K562 (cell line): ENCODE results near the gene GALK2. TPM values are rescaled to one million over a fixed set of nuclear protein-coding genes. Genes with fewer than 3 reads are reported as not detected.

Experiments
- ATAC-seq: fragments of 200-7000 bp; cut with Tn5 transposase; 3 replicates; pipeline ENCODE4 v1.9.1; 2020; ENCODE audit warnings: moderate library complexity
- BruUV-seq: library from RNA; stranded (reverse); fragments of 400-500 nt; replicated peaks from 2 replicates; lab custom pipeline; 2021; lab: Mats Ljungman, UMichigan
- CTCF ChIA-PET: fragments of 300-600 bp; formaldehyde crosslinking; extraction: SDS; loops from one replicate; lab custom pipeline; 2021; ENCODE audit warnings: low intra/inter-chr PET ratio; lab: Yijun Ruan, JAX
- POLR2A ChIA-PET: fragments of 300-600, 350-650 bp; sonication (Branson Sonifier 250); formaldehyde crosslinking; extraction: SDS; loops from one replicate; lab custom pipeline; 2021; ENCODE audit warnings: antibody characterized with exemption, inconsistent platforms; lab: Yijun Ruan, JAX
- DNase-seq, 4 experiments: peaks; one replicate each; pipeline versions ENCODE4 v3.0.0 to v3.0.0-alpha.2; 2011 to 2018; ENCODE audit warnings: low spot score in 3 of 4, mixed read lengths in 3 of 4; ENCODE audit errors: extremely low read depth in 1 of 4
- FAIRE-seq: peaks from 2 replicates; lab custom pipeline; 2011; peaks lifted over from hg19 to GRCh38; lab: Jason Lieb, UNC
- H2AFZ ChIP-seq: 2 replicates; pipeline ENCODE4 v1.6.0; 2011; ENCODE audit warnings: low read depth, low read length, control low read depth, inconsistent platforms
- H3K27ac ChIP-seq: fragments of 200-600 bp; 3 replicates; pipeline ENCODE4 v1.8.0; 2011; ENCODE audit warnings: low read depth, mild to moderate bottlenecking, control low read depth, inconsistent platforms, low read length, moderate library complexity, mixed read lengths; ENCODE audit errors: extremely low read depth
- H3K27me3 ChIP-seq, 2 experiments: fragments of 300-600 bp in 1 of 2; 2 replicates in 1 of 2; 3 replicates in 1 of 2; pipeline versions ENCODE4 v1.6.0 to v1.8.0; 2011; ENCODE audit warnings: inconsistent platforms in 2 of 2, low read length in 2 of 2, mild to moderate bottlenecking in 1 of 2, mixed read lengths in 1 of 2, moderate library complexity in 1 of 2; ENCODE audit not compliant: control insufficient read depth in 2 of 2, insufficient read depth in 2 of 2
- H3K36me3 ChIP-seq: fragments of 300-600 bp; 3 replicates; pipeline ENCODE4 v1.8.0; 2011; ENCODE audit warnings: mild to moderate bottlenecking, low read length, inconsistent platforms; ENCODE audit not compliant: control insufficient read depth, insufficient read depth
- H3K4me1 ChIP-seq, 2 experiments: fragments of 200-600 bp in 1 of 2; replicated peaks in 1 of 2; 2 replicates in 1 of 2; 3 replicates in 1 of 2; pipeline versions ENCODE4 v1.5.1 to v1.8.0; 2011; ENCODE audit warnings: inconsistent platforms in 2 of 2, low read length in 2 of 2, mild to moderate bottlenecking in 1 of 2, mixed read lengths in 1 of 2, moderate library complexity in 1 of 2; ENCODE audit not compliant: control insufficient read depth in 2 of 2, insufficient read depth in 2 of 2
- H3K4me2 ChIP-seq: 2 replicates; pipeline ENCODE4 v1.6.1; 2011; ENCODE audit warnings: low read length, control low read depth, inconsistent platforms, mixed read lengths; ENCODE audit not compliant: insufficient read depth
- H3K4me3 ChIP-seq: fragments of 200-600 bp; sonication (generic), shearing (Covaris generic); 2 replicates; pipeline ENCODE4 v1.5.1; 2016; ENCODE audit warnings: control low read depth, inconsistent platforms
- H3K79me2 ChIP-seq: fragments of 200-600 bp; 3 replicates; pipeline ENCODE4 v1.8.0; 2011; ENCODE audit warnings: low read length, inconsistent platforms; ENCODE audit not compliant: control insufficient read depth, insufficient read depth
- H3K9ac ChIP-seq, 2 experiments: 2 replicates each; pipeline versions ENCODE4 v1.6.0 to v1.6.1; 2011; ENCODE audit warnings: low read depth in 2 of 2, low read length in 2 of 2, control low read depth in 1 of 2, inconsistent platforms in 1 of 2, mild to moderate bottlenecking in 1 of 2, mixed read lengths in 1 of 2; ENCODE audit not compliant: insufficient read depth in 1 of 2
- H3K9me1 ChIP-seq: one replicate; pipeline ENCODE4 v1.6.0; 2011; ENCODE audit warnings: inconsistent platforms, mild to moderate bottlenecking, low read length, moderate library complexity; ENCODE audit not compliant: control insufficient read depth, insufficient read depth
- H3K9me3 ChIP-seq: replicated peaks from 2 replicates; pipeline ENCODE4 v1.5.1; 2011; ENCODE audit warnings: low read depth, low read length, inconsistent platforms; ENCODE audit not compliant: control insufficient read depth, insufficient read depth
- H4K20me1 ChIP-seq: replicated peaks from 2 replicates; pipeline ENCODE4 v1.6.1; 2011; ENCODE audit warnings: low read length, inconsistent platforms, mixed read lengths; ENCODE audit not compliant: control insufficient read depth, insufficient read depth
- CTBP1 ChIP-seq: fragments of 450-650 bp; IDR thresholded peaks from 2 replicates; pipeline ENCODE4 v1.6.1; 2016; ENCODE audit warnings: borderline replicate concordance
- EZH2 ChIP-seq: IDR thresholded peaks from 2 replicates; pipeline ENCODE4 v1.6.1; 2012; ENCODE audit warnings: low read depth, mild to moderate bottlenecking, inconsistent platforms, low read length, borderline replicate concordance
- GATAD2B ChIP-seq: fragments of 450-650 bp; IDR thresholded peaks from 2 replicates; pipeline ENCODE4 v1.6.1; 2017; ENCODE audit warnings: mild to moderate bottlenecking, borderline replicate concordance
- RFX5 ChIP-seq: IDR thresholded peaks from 2 replicates; pipeline ENCODE4 v1.6.1; 2011; ENCODE audit warnings: low read depth, mild to moderate bottlenecking, improper control_type of control experiment, low read length
- SNIP1 ChIP-seq: fragments of 450-650 bp; IDR thresholded peaks from 2 replicates; pipeline ENCODE4 v1.7.1; 2017; ENCODE audit warnings: low read depth, mild to moderate bottlenecking
- TAF7 ChIP-seq: fragments of 450-650 bp; IDR thresholded peaks from 2 replicates; pipeline ENCODE4 v1.6.1; 2016; ENCODE audit warnings: missing genetic modification characterization, missing compliant biosample characterization
- TRIM24 ChIP-seq, 2 experiments: fragments of 450-650 bp; IDR thresholded peaks; 2 replicates each; pipeline ENCODE4 v1.6.1; 2016
- ZKSCAN1 ChIP-seq: fragments of 150-350 bp; IDR thresholded peaks from 2 replicates; pipeline ENCODE4 v1.6.1; 2016; ENCODE audit warnings: low read depth, low read length
- ZNF217 ChIP-seq: sonication (generic); formaldehyde crosslinking; IDR thresholded peaks from 2 replicates; pipeline ENCODE4 v1.8.0; 2022; ENCODE audit warnings: mild to moderate bottlenecking, missing genetic modification reagents
- ZNF77 ChIP-seq: fragments of 250-450 bp; sonication (Bioruptor Pico); IDR thresholded peaks from 2 replicates; pipeline ENCODE4 v1.5.0; 2020
- ZNF830 ChIP-seq: fragments of 250-450 bp; sonication (Bioruptor Pico); IDR thresholded peaks from 2 replicates; pipeline ENCODE4 v1.5.0; 2021; ENCODE audit warnings: mild to moderate bottlenecking
- WGBS: fragments of 100-300 bp; shearing (Covaris generic); methylation state at CpG from one replicate; pipeline ENCODE4 v1.1.6; 2016; ENCODE audit warnings: low coverage, mixed read lengths; ENCODE audit not compliant: insufficient coverage; ENCODE audit errors: missing lambda C conversion rate; 5-methylcytosine and 5-hydroxymethylcytosine counted together
- in situ Hi-C: fragments of 300-500 bp; cut with MboI; formaldehyde crosslinking; loops from 4 replicates; pipeline ENCODE4 v1.15.0; 2018; ENCODE audit warnings: inconsistent platforms, mixed read lengths
- intact Hi-C: fragments of 100-400 bp; cut with micrococcal nuclease; formaldehyde crosslinking; loops from 2 replicates; pipeline ENCODE4 v1.14.2; 2022
- polyA plus RNA-seq, 8 experiments: library from polyadenylated mRNA; depleted of rRNA in 4 of 8; stranded (reverse) in 5 of 8; unstranded in 3 of 8; fragments of >200 nt; fragmentation: Nextera tagmentation in 2 of 8; fragmentation: Illumina TruSeq in 1 of 8; extraction: Ambion mirVana in 2 of 8; extraction: Trizol in 1 of 8; gene quantifications; 2 replicates each; pipeline versions ENCODE4 v1.2.1 to v1.2.3, GENCODE V29; 2011 to 2014; ENCODE audit warnings: inconsistent platforms in 1 of 8, missing spikeins in 1 of 8
- total RNA-seq, 7 experiments: library from RNA; depleted of rRNA in 6 of 7; stranded (reverse); fragments of >200 nt in 6 of 7; fragmentation: Illumina TruSeq in 2 of 7; extraction: Trizol in 2 of 7; gene quantifications; 2 replicates each; pipeline versions ENCODE4 v1.2.1 to v1.2.3, GENCODE V29; 2011 to 2021; ENCODE audit warnings: low replicate concordance in 1 of 7
- TF ChIP-seq, protein P1 (sequence below): sonication (generic); formaldehyde crosslinking; IDR thresholded peaks from 2 replicates; pipeline ENCODE4 v1.8.0; 2022; ENCODE audit warnings: missing genetic modification reagents, mild to moderate bottlenecking, borderline replicate concordance
- TF ChIP-seq, protein P2 (sequence below): sonication (generic); formaldehyde crosslinking; IDR thresholded peaks from 2 replicates; pipeline ENCODE4 v1.8.0; 2022; ENCODE audit warnings: mild to moderate bottlenecking, missing genetic modification reagents
- TF ChIP-seq, protein P3 (sequence below): sonication (generic); formaldehyde crosslinking; IDR thresholded peaks from 2 replicates; pipeline ENCODE4 v1.8.0; 2022; ENCODE audit warnings: mild to moderate bottlenecking, missing genetic modification reagents

Gene GALK2
- total and polyA plus RNA-seq, 9 of the 15 experiments (the other 6 are each of a cell fraction or from before 2014, with no cell fraction given) = 32.8 to 82.0 (median 54.4) TPM

DNA sequence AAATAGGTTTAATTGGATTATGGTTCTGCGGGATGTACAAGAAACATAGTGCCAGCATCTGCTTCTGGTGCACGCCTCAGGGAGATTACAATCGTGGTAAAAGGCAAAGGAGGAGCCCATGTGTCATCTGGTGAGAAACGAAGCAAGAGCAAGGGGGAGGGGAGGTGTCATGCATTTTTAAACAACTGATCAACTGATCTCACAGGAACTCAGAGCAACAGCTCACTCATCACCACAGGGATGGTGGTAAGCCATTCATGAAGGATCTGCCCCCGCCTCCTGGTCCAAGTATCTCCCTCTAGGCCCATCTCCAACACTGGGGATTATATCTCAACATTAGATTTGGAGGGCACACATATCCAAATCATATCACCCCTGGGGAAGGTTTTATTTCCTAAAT, 210.9 kb downstream of the GALK2 start:
- POLR2A ChIA-PET = interaction anchor here (0.8 to 1.0 kb wide), 2 partner anchors 8 to 60 kb away, joined by 3 read pairs; no protein-coding TSS in a partner anchor

More for the DNA sequence above, 210.9 kb downstream of the GALK2 start:
- no peak overlapping the region for H2AFZ ChIP-seq
- WGBS = 2% methylated on average over 5 of the region's 5 CpGs
- H3K4me3 ChIP-seq = no peak overlapping the region
- no peaks in the 10 kb centered on the region for H3K4me1 ChIP-seq
- in situ Hi-C loops (no loop called here), intact Hi-C loops (no loop called here)
- H4K20me1 ChIP-seq = no peaks in the 10 kb centered on the region
- H3K36me3 ChIP-seq = no peaks in the 10 kb centered on the region
- H3K4me2 ChIP-seq = no peak overlapping the region
- no peak overlapping the region for H3K27ac ChIP-seq
- TF ChIP-seq RFX5 (no peak), ZKSCAN1 (no peak), TRIM24 (IDR thresholded peaks at IDR 0.05) (no peak), CTBP1 (no peak), SNIP1 (no peak), ZNF830 (no peak), EZH2 (no peak), TAF7 (no peak), ZNF217 (CRISPR knock-in tag) (no peak), ZNF77 (CRISPR knock-in tag) (no peak), GATAD2B (no peak)
- TF ChIP-seq, protein P1, sequence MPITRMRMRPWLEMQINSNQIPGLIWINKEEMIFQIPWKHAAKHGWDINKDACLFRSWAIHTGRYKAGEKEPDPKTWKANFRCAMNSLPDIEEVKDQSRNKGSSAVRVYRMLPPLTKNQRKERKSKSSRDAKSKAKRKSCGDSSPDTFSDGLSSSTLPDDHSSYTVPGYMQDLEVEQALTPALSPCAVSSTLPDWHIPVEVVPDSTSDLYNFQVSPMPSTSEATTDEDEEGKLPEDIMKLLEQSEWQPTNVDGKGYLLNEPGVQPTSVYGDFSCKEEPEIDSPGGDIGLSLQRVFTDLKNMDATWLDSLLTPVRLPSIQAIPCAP = no peak
- TF ChIP-seq, protein P2, sequence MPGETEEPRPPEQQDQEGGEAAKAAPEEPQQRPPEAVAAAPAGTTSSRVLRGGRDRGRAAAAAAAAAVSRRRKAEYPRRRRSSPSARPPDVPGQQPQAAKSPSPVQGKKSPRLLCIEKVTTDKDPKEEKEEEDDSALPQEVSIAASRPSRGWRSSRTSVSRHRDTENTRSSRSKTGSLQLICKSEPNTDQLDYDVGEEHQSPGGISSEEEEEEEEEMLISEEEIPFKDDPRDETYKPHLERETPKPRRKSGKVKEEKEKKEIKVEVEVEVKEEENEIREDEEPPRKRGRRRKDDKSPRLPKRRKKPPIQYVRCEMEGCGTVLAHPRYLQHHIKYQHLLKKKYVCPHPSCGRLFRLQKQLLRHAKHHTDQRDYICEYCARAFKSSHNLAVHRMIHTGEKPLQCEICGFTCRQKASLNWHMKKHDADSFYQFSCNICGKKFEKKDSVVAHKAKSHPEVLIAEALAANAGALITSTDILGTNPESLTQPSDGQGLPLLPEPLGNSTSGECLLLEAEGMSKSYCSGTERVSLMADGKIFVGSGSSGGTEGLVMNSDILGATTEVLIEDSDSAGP (CRISPR knock-in tag) = no peak
- TF ChIP-seq, protein P3, sequence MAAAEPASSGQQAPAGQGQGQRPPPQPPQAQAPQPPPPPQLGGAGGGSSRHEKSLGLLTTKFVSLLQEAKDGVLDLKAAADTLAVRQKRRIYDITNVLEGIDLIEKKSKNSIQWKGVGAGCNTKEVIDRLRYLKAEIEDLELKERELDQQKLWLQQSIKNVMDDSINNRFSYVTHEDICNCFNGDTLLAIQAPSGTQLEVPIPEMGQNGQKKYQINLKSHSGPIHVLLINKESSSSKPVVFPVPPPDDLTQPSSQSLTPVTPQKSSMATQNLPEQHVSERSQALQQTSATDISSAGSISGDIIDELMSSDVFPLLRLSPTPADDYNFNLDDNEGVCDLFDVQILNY (CRISPR knock-in tag) = no peak
- H3K27me3 ChIP-seq = 0 out of 5 replicates have a peak, but pooled peaks cover 0 to 3% of the 10 kb centered on the region in 2 experiments
- no peaks in the 10 kb centered on the region for H3K9me1 ChIP-seq
- ATAC-seq (no peak), FAIRE-seq (no peak), DNase-seq (peak in 1 of 4 experiments; percentile 6)
- H3K9ac ChIP-seq = no peak overlapping the region
- no TSS peak for BruUV-seq
- H3K79me2 ChIP-seq = no peaks in the 10 kb centered on the region
- CTCF ChIA-PET = no interaction called here
- H3K9me3 ChIP-seq = no peaks in the 10 kb centered on the region
